NCI-H1694 (cell line): Measurements from ENCODE around the gene ADARB2.

Source experiments
- DNase-seq: peaks from one replicate; lab custom pipeline; 2025; lab: John Stamatoyannopoulos, UW

The ADARB2 gene

DNA sequence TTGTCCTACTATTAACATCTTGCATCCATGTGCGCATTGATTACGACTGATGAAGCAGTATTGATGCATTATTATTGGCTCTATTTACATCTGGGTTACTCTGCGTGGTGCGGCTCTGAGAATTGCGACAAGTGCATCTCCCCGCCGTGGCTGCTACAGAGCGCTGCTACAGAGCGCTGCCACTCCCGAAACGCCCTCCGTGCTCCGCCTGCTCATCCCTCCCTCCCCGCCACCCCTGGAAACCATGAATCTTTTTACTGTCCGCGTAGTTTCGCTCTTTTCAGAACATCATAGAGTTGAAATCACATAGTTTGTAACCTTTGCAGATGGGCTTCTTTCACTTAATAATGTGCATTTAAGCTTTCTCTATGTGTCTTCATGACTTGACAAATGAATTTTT, 74.1 kb downstream of the ADARB2 start:
- no peak for DNase-seq

DNA sequence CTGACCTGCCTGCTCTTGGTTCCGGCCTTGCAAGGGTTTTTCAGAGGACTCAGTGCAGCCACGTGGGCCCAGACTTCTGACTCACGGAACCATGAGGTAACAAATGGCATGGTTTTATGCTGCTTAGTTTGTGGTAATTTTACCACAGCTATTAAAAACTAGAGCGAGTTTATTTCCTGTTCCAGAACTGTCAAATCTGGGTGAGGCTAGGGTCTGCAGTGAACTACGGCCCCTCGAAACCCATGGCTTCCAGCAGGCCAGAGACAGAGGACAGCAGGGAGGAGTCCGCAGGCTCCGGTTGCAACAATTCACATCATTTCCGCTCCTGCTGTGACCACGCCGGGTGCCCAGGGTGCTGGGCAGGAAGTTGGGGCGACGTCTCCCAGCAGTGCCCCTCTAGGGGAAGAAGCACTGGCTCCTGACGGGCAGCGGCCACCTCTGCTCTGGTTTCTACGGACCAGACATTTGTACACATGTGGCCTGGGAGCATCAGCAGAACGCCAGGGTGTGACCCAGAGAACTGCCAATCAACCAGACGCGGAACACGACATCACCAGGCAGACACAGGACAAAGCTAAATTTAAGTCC, 74.8 kb downstream of the ADARB2 start:
- DNase-seq: no peak

DNA sequence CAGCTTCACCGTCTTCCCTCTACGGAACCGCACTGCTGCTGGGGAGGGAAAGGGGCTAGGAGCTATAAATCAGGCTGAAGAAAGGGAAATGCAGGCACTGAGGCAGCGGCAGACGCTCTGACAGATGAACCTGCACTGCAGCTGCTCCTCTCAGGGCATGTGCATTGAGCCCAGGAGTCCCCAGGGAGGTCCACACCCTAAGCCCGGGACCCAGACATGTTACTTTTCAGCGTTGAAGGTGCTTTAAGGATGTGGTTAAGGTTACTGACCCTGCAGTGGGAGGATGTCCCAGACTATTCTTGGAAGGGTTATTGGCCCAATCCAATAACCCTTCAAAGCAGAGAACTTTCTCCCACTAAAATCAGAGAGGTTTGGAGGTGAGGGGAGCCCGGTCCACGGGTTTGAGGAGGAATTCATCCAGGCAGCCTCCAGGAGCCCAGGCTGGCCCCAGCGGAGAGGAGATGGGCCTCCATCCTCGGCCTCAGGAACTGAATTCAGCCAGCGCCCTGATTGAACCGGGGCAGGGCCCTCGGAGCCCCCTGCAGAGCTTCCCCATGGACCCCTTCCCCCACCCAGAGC, 75.4 kb downstream of the ADARB2 start:
- no peak for DNase-seq

GRCh38 chr10:1661416-1661815, 75.9 kb downstream of the ADARB2 start:
- DNase-seq: no peak

GRCh38 chr10:1660815-1661214, 76.5 kb downstream of the ADARB2 start:
- DNase-seq: no peak

DNA sequence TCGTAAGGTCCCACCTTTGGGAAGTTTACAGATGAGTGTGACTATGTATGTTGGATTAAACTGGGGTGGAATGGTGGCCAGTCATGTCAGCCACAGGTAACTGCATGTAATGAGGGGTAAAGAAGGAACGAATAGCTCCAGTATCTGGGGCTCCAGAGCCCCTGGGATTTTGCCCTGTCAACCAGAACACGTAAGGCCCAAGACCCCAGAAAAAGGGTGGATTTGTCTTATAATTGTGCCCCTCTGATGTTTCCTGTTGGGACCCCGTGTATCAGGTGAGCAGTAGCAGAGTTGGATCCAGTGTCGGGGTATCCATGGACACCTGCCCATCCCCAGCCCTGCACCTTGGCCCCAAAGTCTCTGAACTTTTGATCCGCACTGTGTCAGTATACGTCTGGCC, 76.9 kb downstream of the ADARB2 start:
- DNase-seq: no peak

DNA sequence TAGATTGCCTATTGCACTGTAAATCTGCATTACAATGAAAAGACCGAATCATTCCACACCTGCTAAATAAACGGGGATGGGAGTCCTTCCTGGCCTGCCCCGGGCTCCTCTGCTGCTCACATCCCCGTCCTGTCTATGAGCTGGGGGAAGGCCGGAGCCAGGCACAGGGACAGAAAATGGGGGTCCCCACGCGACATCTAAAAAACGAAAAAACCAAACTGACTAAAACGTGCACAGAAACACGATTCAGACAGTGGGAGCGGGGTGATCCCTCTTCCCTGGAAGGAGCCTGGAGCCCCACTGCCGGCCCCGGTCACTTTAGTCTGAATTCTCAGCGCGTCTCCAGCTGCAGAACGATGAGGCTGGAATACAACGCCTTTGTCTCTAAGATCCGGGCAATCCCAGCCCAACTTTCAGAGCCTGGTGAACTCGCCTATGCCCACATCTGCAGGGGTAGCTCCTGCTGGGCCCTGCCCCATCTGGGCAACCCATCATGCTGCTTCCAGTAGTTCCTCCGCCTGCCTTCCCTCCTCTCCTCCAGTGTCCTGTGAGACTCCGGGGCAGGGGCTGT, 78.0 kb downstream of the ADARB2 start:
- DNase-seq: no peak

DNA sequence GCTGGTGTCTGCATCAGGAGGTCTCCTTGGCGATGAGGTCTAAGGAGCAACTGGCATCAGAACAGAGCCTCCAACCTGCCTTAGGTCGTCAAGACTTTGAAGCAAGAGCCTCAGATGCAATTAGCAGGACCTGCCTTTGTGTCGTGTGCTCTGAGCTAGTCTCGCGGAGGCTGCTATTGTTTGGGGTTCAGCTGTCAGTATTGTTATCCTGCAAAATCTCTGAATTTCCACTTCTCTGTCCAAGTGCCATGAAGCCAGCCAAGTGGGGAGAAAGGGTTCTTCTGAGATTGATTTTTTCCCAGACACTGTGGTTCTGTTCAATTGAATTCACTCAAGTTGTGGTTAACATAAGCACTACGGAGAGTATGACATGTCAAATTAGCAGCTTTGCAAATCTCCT, 78.7 kb downstream of the ADARB2 start:
- DNase-seq: no peak

- DNase-seq: no peak
Measured at GRCh38 chr10:1657479-1657878, 79.8 kb downstream of the ADARB2 start.

GRCh38 chr10:1655367-1655766, 82.0 kb downstream of the ADARB2 start:
- no peak for DNase-seq

DNA sequence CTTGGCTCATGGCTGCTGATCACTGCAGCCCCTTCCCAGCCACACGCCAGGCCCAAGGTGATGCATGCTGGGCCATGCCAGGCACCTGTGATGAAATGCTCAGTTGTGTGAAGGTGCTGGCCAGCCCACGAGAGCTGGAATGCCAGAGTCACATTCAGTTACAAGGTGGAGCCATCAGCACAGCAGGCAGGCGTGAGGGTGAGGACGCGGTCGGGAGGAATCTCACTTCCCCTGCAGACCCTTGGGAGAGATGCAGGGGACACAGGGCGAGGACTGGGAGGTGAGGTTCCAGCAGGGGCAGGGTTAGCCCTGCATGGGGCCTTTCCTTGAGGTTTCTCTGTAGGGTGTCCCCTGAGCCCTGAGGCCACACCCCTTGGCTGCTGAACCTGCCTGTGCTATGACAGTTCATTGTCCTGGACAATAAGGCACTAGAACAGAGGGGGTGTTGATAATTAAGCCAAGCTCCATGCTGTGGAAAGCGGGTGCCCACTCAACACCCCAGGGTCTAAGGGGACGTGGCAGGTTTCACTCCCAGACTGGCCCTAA, 82.4 kb downstream of the ADARB2 start:
- no peak for DNase-seq

DNA sequence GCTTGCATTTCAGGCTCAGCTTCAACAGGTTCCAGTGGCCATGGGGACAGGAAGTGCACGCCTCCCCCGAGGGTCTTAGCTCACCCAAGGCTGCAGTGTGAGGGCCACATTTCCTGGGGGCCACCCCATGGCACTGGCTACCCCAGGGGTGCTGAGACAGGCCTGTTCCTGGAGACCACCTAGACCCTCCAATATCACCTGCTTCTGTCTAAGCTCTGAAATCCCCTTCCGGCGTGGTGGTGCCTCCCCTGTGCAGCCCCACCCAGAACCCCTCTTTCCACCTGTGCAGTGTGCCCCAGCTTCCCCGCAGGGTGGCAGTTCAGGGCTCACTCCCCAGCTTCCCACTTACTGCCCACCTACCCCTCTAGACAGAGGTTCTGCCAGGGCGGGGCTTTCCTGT, 83.1 kb downstream of the ADARB2 start:
- no peak for DNase-seq

- no peak for DNase-seq
Measured at GRCh38 chr10:1653321-1653720, 84.0 kb downstream of the ADARB2 start.

GRCh38 chr10:1652151-1652550, 85.2 kb downstream of the ADARB2 start:
- DNase-seq: no peak

DNA sequence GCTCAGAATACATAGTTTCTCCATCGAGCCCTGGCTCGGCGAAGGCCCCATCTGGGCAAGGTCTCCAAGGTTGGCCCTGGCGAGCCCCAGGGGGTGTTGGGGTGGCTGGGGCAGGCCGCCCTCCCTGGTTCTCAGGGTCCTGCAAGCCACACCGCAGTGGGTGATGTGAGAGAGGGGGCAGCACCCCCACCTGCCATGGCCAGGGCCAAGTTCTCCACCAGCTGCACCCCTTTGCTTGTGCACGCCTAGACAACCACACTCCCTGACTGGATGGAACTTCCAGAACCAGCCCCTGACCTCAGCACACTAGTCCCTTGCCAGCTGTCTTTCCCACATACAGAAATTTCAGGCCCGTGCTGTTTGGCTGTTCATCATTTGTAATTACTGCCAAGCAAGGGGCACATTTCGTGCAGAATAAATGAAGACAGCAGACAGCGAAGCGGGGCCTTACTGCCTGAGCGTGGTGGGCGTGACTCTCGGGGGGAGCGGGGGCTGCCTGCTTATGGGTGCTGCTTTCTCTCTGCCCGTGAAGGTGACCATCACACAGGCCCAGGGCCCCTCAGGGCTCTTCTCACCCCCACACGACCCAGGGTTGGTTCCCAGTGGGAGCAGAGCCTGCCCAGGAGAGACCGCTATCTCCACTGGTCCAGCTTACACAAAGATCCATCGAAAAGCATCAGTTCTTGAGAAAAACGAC, 85.9 kb downstream of the ADARB2 start:
- peak; percentile 46 for DNase-seq

DNA sequence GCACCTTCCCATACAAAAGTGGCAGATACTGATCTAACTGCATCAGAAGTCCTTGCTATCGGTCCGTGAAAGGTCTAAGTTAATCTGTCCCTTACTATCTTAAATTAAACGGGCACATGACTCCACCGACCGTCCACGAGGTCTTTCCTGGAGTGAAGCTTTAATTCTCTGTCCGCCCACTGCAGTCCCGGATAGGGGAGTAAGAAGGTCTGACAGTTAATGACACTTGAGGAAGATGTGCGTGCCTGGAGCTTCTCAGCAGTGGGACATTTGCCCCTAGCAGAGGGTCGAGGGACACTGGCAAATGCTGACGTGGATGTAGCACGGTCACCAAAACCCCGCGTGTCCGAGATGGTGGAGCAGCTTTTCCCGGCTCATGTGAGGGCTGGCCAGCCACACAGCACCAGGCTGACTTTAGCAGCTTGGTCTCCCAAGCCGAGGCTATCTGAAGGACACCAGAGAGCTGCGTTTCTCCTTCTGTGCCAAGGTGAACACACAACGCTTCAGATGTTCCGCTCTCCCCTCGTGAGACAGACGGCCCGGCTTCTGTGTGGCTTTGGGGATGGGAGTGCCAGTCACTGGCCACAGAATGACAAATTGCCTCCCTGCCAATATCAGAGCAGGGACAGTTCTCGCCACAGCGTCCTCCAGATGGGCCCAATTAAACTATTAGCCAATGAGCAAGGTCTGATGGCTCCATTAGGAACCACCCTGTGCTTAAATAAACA, 86.6 kb downstream of the ADARB2 start:
- peak; percentile 27 for DNase-seq

DNA sequence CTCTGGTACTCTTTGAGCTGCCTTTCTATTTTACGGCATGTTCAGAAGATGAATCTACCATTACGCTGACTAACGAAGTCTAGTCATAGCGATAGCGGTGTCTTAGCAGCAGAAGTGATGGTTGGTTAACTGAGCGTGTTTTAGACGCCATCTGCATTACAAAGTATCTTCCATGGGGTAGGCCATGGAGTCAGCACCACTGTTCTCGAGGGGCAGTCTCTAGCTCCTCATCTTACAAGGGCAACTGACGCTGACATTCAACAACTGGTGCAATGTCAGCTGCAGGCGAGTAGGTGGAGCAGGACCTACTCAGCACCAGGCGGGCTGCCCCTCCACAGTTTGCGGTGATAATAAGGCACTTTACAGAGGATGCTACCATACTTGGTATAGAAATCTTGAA, 88.7 kb downstream of the ADARB2 start:
- no peak for DNase-seq

- DNase-seq: no peak
Measured at GRCh38 chr10:1646332-1646731, 91.0 kb downstream of the ADARB2 start.

GRCh38 chr10:1645896-1646295, 91.4 kb downstream of the ADARB2 start:
- DNase-seq: no peak

DNA sequence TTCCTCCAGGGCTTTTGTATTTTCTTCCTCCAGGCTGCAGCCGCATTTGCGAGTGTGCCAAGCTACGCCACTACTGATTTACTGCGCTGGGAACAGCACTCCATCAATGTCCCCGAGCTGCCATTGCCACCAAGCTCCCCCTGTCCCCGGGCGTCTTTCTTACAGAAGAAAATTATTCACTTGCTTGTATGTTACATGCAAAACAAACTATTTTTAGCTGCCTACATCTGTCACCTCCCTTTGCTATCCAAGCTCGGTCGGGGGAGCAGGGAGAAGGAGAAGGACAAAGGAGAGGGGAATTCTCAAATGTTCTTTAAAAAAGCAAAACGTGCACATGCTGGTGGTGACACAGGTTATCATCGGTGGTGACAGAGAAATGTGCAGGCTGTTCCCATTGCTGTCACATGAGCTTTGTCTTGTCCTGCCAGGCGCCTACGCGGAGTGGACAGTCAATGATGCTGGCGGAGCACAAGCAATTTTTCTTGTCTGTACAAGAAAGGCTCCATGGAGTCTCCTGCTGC, 93.1 kb downstream of the ADARB2 start:
- DNase-seq: no peak

DNA sequence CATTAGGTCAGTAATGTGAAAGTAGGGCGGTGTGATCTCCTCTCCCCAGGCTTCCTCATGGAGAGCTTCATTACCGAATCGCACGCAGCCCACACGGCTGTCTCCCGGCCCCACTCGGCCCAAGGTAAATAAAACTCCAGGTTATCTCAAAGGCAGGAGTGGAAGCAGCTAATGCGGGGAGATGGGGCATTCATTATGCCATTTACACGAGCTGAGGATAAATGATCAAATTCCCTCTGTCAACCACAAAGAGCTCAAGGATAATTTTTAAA, 93.5 kb downstream of the ADARB2 start:
- no peak for DNase-seq

DNA sequence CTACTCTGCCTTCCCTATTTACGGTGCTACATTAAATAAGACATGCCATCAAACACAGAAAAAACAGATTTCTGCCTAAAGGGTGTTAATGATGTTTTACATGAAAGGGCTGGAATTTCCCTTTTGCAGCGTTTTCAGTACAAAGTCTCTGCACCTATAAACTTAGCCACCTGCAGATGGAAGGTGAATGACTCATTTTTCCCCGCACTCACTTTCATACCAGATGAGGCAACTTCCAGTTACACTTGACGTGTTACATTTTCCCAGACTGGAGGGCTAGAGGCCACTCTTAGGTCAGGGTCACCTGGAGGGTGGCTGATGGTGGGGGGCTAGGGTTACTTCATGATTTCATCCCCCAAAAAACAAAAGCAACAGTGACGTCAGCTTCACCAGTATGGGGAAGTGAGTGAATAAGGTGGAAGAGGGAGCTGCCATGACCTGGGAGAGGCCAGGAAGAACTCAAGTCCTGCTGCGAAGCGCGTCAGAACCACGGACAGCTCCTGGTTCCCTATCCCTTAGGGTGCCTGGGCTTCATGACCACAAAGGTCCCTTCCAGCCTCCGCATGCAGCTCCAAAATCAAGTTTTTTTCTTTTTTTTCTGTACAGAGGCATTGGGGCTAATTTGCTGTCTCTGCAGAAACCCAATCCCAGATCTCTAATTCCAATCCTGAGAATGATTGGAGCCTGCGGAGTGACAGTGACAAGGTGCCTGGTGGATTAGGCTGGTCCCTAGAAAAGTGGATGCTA, 94.0 kb downstream of the ADARB2 start:
- no peak for DNase-seq
